GM12891 (cell line): ENCODE data around the gene CD226.

Experiments
- PAX5 ChIP-seq: IDR thresholded peaks from 2 replicates; pipeline ENCODE4 v1.6.1; 2011; ENCODE audit warnings: low read length, moderate library complexity, mild to moderate bottlenecking; ENCODE audit not compliant: insufficient read depth, severe bottlenecking
- POLR2A ChIP-seq: IDR thresholded peaks from 2 replicates; pipeline ENCODE4 v1.6.1; 2011; ENCODE audit warnings: low read depth, low read length, control low read depth
- POLR2AphosphoS5 ChIP-seq: IDR thresholded peaks from 2 replicates; pipeline ENCODE4 v1.6.1; 2011; ENCODE audit warnings: low read depth, low read length, control low read depth

- TF ChIP-seq POLR2AphosphoS5 (no peak), PAX5 (no peak), POLR2A (no peak)
Measured at GRCh38 chr18:69838003-69838402, 109.7 kb downstream of the CD226 start.
